A673 (cell line): ENCODE data around the gene FMO2. TPM values are rescaled to one million over a fixed set of nuclear protein-coding genes. Genes with fewer than 3 reads are reported as not detected.

Experiments used
- BruUV-seq: library from RNA; stranded (reverse); fragments of 400-500 nt; replicated peaks from 2 replicates; lab custom pipeline; 2021; lab: Mats Ljungman, UMichigan
- CTCF ChIA-PET: fragments of 300-600 bp; sonication (Branson Sonifier 250); formaldehyde crosslinking; loops from one replicate; lab custom pipeline; 2022; ENCODE audit warnings: antibody characterized with exemption; lab: Charles Lee
- POLR2A ChIA-PET: fragments of 300-600 bp; sonication (Branson Sonifier 250); formaldehyde crosslinking; loops from one replicate; lab custom pipeline; 2022; ENCODE audit warnings: antibody characterized with exemption; ENCODE audit not compliant: low non-redundant PET; lab: Charles Lee
- DNase-seq: peaks from one replicate; pipeline ENCODE4 v3.0.0-alpha.2; 2015; ENCODE audit warnings: low spot score
- H3K27ac ChIP-seq: fragments of 200-600 bp; sonication (generic); 2 replicates; pipeline ENCODE4 v1.5.1; 2016; ENCODE audit warnings: mixed run types, low read depth, mild to moderate bottlenecking, mixed read lengths, antibody characterized with exemption, low read length; ENCODE audit not compliant: poor library complexity, severe bottlenecking
- H3K27me3 ChIP-seq: fragments of 200-600 bp; sonication (generic); replicated peaks from 2 replicates; pipeline ENCODE4 v1.6.1; 2017; ENCODE audit warnings: mixed run types, low read depth, mild to moderate bottlenecking, mixed read lengths, antibody characterized with exemption, low read length; ENCODE audit not compliant: insufficient read depth, poor library complexity
- H3K36me3 ChIP-seq: fragments of 200-600 bp; sonication (generic); 2 replicates; pipeline ENCODE4 v1.6.1; 2016; ENCODE audit warnings: mixed run types, mild to moderate bottlenecking, mixed read lengths, antibody characterized with exemption, low read length; ENCODE audit not compliant: insufficient read depth, poor library complexity, severe bottlenecking
- H3K4me1 ChIP-seq: fragments of 200-600 bp; sonication (generic); 2 replicates; pipeline ENCODE4 v1.6.1; 2017; ENCODE audit warnings: mixed run types, mild to moderate bottlenecking, mixed read lengths, antibody characterized with exemption, low read length; ENCODE audit not compliant: insufficient read depth, poor library complexity, severe bottlenecking
- H3K4me3 ChIP-seq: fragments of 200-600 bp; sonication (generic); 2 replicates; pipeline ENCODE4 v1.5.1; 2016; ENCODE audit warnings: low read depth, mixed run types, mild to moderate bottlenecking, mixed read lengths, low read length; ENCODE audit not compliant: poor library complexity, severe bottlenecking
- H3K9me3 ChIP-seq: fragments of 200-600 bp; sonication (generic); 2 replicates; pipeline ENCODE4 v1.6.1; 2016; ENCODE audit warnings: mixed run types, low read depth, mild to moderate bottlenecking, mixed read lengths, antibody characterized with exemption, low read length; ENCODE audit not compliant: poor library complexity, severe bottlenecking
- CTCF ChIP-seq: fragments of 300-800, 200-600 bp; sonication (generic); conservative IDR thresholded peaks from 2 replicates; pipeline ENCODE4 v1.5.1; 2017; ENCODE audit warnings: low read depth, mild to moderate bottlenecking, antibody characterized with exemption, low read length, moderate library complexity, mixed read lengths
- EZH2 ChIP-seq: fragments of 200-600 bp; sonication (generic); IDR thresholded peaks from 2 replicates; pipeline ENCODE4 v1.6.1; 2017; ENCODE audit warnings: borderline replicate concordance, low read depth, mild to moderate bottlenecking, mixed read lengths, antibody characterized with exemption, low read length; ENCODE audit not compliant: poor library complexity, severe bottlenecking
- intact Hi-C: fragments of 100-400 bp; cut with micrococcal nuclease; formaldehyde crosslinking; loops from one replicate; pipeline ENCODE4 v1.10.0; 2022; ENCODE audit not compliant: unreplicated experiment
- total RNA-seq: library from RNA; stranded (reverse); gene quantifications from 2 replicates; pipeline ENCODE4 v1.2.3, GENCODE V29; 2021

Gene FMO2
- total RNA-seq, 1 experiment from 2014 or later, result not detected

- Histone ChIP-seq H3K4me3 (peak overlapping the region; percentile 68), H3K27me3 (no peaks in the 10 kb centered on the region), H3K27ac (no peak overlapping the region), H3K36me3 (no peaks in the 10 kb centered on the region), H3K4me1 (peaks cover 4% of the 10 kb centered on the region), H3K9me3 (no peaks in the 10 kb centered on the region)
- intact Hi-C loops, result no loop called here
- no TSS peak for BruUV-seq
- ChIA-PET POLR2A (no interaction called here), CTCF (interaction anchor here (0.6 to 1.8 kb wide), 3 partner anchors 30 to 170 kb away, joined by 3 to 6 read pairs (median 6); partner anchors contain the start of gene FMO4)
- peak; percentile 79 for TF ChIP-seq CTCF
- TF ChIP-seq EZH2, result no peak
- DNase-seq, result peak; percentile 76
These were observed 66.2 kb downstream of the FMO2 start for GRCh38 chr1:171251042-171251951.

- CTCF ChIA-PET, result interaction anchor here (0.6 to 1.8 kb wide), 3 partner anchors 29 to 171 kb away, joined by 3 to 6 read pairs (median 6); partner anchors contain the start of gene FMO4
- TF ChIP-seq CTCF (no peak), EZH2 (no peak)
- no peaks in the 10 kb centered on the region for H3K27me3 ChIP-seq
These were observed 66.8 kb downstream of the FMO2 start for GRCh38 chr1:171251952-171252300.

GRCh38 chr1:171252482-171252881, 67.4 kb downstream of the FMO2 start:
- Histone ChIP-seq H3K9me3 (no peaks in the 10 kb centered on the region), H3K36me3 (no peaks in the 10 kb centered on the region), H3K4me3 (no peak overlapping the region), H3K4me1 (peaks cover 4% of the 10 kb centered on the region), H3K27ac (no peak overlapping the region), H3K27me3 (no peaks in the 10 kb centered on the region)
- ChIA-PET CTCF (interaction anchor here (1.8 kb wide), 1 partner anchor 61 kb away, joined by 6 read pairs; the partner anchor contains the start of gene FMO4), POLR2A (no interaction called here)
- DNase-seq, result no peak
- intact Hi-C loops, result no loop called here
- BruUV-seq, result no TSS peak
- TF ChIP-seq EZH2 (no peak), CTCF (no peak)

More at GRCh38 chr1:171251952-171252300, 66.8 kb downstream of the FMO2 start:
- H3K4me1 ChIP-seq, result peaks cover 4% of the 10 kb centered on the region
- H3K9me3 ChIP-seq, result no peaks in the 10 kb centered on the region
- DNase-seq, result no peak
- peak overlapping the region; percentile 68 for H3K4me3 ChIP-seq
- H3K27ac ChIP-seq, result no peak overlapping the region
- H3K36me3 ChIP-seq, result no peaks in the 10 kb centered on the region
- POLR2A ChIA-PET, result no interaction called here
- intact Hi-C loops, result no loop called here
- BruUV-seq, result no TSS peak
